Pons (tissue), 1 donor: ENCODE data around the gene PPIE.

Experiments
- DNase-seq: peaks from one replicate; pipeline ENCODE4 v3.0.0-alpha.2; 2016; ENCODE audit warnings: low spot score

PPIE gene

DNA sequence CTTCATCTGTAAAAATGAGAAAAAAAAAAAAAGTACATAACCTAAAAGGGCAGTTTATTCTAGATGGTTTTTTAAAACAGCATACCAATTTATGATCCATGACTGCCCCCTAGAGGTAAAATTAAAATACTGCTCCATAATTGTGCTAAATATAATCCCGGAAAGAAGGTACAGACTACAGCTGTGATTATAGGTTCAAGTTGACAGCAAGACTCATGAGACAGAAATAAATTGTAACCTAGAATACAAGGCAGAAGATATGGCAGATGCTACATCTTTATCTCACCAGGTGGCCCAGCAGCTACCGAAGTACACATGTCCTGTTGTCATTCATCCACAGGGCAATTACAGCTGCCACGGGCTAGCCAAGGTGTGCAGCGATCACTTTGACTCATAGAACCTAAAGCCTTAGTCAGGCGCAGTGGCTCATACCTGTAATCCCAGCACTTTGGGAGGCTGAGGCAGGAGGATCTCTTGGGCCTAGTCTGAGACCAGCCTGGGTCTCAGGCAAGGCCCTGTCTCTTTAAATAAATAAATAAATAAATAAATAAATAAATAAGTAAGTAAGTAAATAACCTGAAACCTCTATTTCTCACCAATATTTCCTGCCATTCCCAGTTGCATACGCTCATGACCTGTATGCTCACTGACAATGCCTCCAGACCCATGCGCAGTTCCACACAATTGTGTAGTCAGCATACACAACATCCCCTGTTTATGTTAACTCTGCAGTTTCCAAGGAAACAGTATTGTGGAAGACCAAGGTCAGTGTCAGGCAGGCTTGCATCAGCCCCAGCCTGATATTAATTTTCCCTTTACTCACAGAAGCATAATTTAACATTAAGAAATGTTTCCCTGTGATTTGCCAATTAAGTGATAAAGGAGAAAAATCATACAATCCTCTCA, 18.3 kb upstream of the PPIE start:
- peak; percentile 64 for DNase-seq

DNA sequence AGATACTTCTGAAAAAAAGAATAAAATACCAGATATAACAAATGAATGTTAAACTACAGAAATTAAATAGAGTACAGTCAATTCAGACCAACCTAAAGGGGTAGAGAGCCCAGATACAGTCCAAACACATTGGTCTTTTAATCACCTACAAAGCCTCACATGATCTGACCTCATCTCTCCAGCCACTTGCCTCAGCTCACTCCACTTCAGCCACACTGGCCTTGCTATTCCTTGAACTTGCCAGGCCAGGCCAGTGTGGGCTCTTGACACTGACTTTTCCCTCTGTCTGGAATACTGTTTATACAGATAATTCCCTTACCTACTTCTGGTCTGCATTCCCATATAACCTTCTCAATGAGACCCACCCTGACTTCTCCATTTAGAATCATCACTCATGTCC, 17.0 kb upstream of the PPIE start:
- no peak for DNase-seq

DNA sequence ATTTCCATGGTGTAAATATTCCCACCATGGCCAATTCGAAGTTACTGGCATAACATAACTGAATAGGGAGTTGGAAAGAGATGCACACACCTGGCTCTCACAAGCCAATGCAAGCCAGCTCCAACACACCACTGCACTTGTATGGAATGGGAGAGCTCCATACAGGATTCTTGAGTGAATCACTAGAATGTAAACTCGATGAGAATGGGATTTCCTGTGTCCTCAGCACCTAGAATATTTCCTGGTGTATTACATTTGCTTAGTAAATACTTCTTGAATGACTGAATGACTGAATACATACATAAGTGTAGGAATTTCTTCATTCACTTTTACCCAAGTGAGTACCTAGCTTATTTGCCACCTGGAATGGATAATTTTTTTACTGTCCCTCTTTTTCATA, 16.2 kb upstream of the PPIE start:
- no peak for DNase-seq

DNA sequence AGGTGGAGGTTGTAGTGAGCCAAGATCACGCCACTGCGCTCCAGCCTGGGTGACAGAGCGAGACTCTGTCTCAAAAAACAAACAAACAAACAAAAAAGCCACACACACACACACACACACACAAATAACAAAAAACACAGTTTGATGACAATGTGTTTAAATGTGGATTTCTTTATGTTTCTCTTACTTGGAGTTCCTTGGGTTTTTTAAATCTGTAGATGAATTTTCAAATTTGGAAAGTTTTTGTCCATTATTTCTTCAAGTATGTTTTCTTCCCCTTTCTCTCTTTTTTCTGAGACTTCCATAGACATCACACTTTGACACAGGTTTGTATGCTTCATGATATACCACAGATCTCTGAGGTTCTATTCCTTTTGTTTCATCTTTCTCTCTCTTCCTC, 12.1 kb upstream of the PPIE start:
- no peak for DNase-seq

DNA sequence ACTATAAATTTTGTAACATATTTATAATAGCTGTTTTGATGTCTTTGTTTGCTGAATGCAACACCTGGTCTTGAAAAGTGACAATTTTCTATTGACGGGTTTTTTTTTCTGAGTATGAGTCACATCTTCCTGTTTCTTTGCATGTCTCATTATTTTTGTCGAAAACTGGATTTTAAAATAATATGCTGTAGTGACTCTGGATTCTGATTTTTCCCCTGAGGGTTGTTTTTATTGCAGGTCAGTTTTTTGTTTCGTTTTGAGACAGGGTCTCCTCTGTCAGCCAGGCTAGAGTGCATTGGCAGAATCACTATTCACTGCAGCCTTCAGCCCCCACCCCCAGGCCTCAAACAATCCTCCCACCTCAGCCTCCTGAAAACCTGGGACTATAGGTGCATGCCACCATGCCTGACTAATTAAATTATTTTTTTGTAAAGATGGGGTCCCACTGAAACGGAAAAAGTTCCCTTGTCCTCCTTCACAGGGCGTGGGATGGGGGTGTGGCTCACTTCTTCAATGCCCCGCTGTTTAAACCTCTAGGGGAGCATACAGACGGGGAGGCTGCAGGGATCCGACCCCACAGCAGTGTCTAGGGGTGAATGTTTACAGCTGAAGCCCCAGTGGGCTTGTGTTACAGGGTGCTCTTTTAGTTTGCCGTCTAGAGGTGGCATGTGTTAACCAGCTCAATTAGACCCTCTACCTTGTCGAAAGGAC, 11.3 kb upstream of the PPIE start:
- DNase-seq, result no peak

DNA sequence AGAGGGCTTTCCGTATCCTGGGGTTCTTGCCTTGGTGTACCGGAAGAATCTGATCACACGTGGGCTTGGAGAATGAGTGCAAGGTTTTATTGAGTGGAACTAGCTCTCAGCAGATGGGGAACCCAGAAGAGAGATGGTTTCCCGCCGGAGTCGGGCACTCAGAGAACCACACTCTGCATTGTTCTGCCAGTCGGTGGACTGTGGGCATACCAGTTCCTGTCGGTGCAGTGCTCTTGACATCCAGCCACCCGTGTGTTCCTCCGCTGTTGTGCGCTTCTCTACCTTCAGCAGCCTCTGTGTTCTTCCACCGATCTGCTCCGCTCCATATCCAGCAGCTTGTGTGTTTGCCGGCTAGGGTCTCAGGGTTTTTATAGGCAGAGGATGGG, 10.8 kb upstream of the PPIE start:
- no peak for DNase-seq

DNA sequence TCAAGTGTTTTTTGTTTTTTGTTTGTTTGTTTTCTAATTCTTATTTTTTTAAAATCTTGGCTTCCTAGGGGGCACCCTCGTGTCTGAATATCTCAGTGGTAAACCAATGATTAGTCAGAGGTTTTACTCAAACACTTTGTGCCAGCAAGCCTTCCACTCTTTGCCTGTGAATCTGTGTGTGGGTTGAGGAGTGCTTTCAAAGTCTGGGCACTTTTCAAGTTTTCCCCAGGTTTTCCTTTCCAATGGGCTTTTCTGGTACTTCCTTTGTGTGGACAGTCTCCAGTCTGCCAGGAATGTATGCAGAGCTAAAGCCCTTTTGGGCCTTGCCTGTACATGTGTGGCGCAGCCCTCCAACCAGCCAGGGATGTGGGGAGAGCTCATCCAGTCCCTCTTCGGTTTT, 9.7 kb upstream of the PPIE start:
- DNase-seq, result no peak

DNA sequence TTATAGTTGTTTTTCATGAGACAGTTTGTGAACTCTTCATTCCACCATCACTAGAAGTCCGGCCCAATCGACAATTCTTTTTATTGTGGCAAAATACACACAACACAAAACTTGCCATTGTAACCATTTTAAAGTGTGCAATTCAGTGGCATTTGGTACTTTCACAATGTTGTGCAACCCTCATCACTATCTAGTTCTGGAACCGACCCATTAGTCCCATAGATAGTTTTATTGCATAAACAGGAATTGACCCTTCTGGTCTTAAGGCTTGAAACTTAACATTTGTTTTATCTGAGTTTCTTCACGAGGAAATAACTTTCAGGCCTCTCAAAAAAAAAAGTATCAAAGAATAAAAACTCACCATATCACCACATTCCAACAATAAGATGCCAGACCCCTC, 8.8 kb upstream of the PPIE start:
- no peak for DNase-seq

DNA sequence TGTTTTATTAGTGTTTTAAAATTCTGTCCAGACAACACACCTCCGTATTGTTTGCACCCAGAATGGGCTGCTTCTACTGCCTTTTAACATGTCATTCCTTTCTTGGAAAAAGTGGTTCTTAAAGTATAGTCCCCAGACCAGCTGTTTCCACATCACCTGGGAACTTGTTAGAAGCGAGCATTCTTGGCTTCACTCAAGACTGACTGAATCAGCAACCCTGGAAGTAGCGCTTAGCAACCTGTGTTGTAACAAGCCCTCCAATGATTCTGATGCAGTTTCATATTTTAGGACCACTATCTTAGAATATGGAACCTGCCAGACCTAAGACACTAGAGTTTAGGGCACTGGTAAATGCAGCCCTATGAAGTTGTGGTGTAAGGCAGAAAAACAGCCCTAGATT, 6.0 kb upstream of the PPIE start:
- no peak for DNase-seq

DNA sequence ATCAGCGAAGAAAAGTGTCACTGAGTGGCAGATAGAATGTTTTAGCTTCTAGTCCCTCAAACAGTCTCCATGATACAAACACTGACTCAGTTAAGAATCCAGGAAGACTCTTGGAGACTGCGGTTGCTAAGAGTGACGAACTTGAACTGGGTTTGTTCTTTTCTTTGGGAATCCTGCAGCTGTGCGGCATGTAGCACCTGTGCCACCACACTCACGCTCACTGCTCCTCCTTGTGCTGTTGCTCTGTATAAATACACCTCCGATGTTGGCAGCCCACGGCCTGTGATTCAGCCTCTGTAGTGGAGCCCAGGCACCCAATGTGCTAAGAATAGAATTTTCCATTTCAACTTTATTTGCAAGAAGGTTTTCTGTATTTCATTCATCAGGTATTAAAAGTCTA, 5.5 kb upstream of the PPIE start:
- no peak for DNase-seq

DNA sequence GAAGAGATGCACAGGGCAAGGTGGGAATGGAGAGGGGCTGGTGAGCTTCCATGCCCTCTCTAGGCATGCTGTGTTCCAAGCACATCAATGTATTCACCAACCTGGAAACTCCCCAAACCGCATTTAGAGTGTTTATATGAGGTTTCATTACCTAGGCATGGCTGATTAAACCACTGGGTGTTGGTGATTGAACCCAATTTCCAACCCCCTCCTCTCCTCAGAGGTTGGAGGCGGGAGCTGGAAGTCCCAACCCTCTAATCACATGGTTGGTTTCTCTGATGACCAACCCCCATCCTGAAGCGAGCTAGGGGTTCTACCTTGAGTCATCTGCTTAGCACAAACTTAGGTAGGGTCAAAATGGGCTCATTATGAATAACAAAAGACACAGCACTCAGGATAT, 3.0 kb upstream of the PPIE start:
- no peak for DNase-seq

DNA sequence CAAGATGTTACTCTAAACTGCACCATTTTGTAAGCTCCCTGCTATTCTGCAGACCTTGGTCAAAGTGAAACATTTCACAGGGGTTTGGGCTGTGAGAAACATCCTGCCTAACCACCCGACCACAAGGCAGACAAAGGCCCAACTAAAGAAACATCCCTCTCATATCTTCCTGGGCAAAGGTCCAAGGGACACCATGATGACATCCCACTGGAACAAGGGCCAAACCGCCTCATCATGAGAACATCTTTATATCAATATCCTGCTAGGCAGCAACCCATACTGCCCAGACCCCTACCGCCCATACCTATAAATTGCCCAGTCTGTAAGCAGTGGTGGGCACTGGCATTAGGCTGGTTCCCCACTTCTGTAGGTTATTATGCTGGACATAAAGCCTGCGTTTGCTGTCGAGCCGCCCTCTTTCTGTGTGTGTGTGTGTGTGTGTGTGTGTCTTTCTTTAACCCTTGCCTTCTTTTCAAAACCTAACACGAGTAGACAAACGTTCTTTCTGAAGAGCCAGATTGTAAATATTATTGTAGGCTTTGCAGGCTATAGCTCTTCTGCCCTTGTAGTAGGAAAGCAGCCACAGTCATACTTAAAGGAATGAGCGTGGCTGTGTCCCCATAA, 1.0 kb upstream of the PPIE start:
- DNase-seq, result no peak

DNA sequence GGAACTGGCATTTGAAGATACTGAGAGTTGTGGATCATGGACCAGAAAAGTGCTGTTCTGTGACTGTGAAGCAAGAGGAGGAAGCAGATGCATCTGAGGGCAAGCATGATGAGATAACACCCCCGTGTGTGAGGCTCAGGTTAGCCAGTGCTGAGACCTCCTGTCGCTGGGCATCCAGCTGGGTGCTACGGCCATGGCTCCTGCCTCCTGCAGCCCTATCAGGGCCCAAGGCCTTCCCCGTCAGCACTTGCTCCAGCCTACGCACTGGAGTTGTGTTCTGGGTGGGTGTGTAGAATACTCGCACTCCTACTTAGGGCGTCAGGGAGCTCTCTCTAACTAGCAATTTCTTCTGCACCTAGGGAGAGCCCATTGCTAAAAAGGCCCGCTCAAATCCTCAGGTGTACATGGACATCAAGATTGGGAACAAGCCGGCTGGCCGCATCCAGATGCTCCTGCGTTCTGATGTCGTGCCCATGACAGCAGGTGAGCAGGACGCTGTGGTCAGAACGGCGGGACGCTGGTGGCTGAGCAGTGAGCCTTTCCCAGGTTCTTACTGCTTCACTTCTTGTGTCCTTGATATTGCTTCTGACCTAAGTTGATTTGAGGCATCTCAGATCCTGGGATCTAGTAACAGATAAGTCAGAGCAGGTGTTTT, 6.5 kb downstream of the PPIE start:
- no peak for DNase-seq

DNA sequence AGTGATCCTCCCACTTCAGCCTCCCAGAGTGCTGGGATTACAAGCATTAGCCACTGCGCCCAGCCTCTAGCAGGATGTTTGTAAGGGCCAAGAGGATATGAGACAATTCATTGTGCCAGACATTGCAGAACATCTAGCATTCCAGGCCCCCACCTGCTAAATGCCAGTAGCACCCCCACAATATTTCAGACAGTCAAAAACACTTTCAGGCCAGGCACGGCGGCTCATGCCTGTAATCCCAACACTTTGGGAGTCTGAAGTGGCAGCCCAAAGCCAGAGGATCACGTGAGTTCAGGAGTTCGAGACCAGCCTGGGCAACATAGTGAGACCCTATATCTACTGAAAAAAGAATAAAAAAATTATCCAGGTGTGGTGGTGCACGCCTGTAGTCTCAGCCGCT, 12.9 kb downstream of the PPIE start:
- DNase-seq, result no peak

DNA sequence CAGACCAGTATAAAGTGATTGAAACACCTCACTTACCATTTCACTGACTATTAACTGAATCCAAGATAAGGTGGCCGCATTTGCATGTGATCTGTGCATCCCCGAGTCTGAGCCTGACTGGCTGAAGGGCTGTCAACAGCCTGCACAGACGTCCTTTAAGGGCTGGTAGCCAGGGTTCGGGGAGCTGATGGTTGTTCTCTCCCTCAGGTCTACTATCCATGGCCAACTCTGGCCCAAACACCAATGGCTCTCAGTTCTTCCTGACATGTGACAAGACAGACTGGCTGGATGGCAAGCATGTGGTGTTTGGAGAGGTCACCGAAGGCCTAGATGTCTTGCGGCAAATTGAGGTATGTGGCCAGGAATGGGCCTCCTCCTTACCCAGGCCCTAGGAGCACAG, 14.0 kb downstream of the PPIE start:
- no peak for DNase-seq

DNA sequence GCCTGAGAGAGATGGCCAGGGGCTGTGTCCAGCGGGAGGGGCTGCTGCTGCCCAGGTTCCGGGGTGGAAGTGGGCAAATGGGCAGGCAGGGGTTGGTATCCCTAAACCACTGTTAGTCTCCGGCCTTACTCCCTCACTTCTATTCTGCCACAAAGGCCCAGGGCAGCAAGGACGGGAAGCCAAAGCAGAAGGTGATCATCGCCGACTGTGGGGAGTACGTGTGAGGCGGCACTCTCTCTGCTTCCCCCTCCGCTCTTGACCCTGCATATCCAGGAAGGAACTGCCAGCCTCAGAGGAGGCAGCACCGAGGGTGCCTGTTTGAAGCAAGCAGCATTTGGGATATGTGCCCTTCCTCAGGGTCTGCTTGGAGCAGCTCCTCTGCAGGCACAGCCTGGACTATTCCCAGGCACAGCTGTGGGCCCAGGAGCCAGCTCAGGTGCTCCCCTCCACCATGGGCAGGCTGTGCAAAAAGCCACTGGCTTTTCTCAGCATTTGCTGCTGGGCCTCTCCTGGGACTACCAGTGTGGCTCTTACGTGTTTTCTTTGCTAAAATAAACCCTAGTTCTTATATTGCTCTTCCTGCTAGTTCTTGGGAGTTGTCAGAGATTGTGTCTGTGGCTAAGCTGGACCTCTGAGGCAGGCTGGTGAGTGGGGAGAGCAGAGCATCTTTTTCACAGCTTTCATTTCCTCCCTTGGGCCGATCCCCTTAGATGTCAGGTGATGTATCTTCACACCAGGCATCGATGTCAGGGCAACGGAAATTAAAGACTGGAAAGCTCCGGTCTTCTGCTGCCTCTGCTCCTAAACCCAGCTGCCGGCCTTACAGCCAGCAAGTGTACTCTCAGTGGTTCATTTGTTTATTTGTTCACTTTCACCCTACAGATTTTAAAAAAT, 14.7 kb downstream of the PPIE start:
- no peak for DNase-seq

DNA sequence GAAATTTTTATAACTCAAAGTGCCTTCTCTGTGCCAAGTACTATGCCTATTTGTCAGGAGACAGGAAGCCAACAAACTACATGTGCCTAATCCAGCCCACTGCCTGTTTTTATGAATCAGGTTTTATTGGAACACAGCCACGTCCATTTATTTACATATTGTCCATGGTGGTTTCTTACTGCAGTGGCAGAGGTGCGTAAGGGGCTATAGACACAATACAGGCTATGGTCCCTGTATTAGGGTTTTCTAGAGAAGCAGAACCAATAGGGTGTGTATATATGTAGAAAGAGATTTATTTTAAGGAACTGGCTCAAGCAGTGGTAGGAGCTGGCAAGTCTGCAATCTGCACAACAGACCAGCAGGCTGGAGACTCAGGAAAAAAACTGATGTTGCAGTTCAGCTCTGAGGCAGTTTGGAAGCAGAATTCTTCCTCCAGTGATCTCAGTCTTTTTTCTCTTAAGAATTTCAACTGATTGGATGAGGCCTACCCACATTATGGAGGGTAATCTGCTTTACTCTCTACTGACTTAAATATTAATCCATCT, 15.4 kb downstream of the PPIE start:
- DNase-seq, result no peak

DNA sequence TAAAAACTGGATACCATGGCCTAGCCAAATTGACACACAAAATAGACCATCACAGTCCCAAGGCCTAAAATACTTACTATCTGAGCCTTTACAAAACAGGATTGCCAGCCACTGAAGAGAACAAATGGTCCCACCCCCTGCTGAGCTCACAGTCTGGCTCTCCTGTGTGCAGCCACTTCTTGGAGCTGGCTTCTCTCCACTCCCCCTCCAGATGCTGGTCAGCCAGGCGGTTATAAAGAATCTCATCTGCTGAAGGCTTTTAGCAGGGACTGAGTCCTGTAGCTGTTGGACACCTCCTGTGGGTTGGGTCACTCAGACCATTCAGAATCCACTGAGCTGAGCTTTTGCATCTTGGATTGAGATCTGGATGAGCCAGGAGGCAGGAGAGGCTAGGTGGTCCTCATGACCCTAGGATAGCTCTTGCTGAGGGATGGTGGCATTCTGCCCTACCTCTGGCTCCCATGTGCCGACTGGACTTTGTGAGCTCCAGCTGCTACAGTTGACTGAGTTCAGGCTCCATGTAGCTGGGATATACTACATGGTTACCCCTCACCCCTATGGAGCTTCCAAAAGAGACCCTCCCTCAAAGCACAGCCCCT, 16.3 kb downstream of the PPIE start:
- DNase-seq, result no peak

DNA sequence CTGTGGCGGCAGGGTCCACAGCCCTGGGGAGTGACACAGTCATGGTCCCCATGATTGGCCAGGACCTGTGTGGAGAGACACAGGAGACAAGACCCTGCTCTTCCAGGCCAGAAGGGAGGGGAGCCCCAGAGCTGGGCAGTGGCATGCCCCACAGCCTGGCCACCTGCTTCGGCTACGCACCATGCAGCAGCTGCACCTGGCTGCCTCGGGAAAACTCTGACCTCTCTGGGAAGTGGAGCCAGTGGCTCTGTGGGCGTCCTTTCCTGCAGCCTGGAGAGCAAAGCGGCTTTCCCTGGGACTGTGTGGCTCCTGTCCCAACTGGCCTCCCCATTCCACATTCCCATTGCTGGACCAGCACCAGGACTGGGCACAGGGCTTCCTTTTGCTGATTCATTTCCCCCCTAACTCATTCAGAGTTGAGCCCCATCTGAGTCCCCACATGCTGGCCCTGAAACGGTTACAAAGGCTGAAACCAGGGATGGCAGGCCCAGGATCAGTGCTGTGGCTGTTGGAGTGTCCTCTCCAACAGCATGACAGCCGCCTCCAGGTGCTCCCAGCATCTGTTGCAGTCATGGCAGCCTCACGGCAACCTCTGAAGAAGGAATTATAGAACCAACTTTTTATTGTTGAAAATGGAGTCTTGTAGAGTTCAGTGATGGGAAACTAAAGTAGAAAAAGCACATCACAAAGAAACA, 17.4 kb downstream of the PPIE start:
- no peak for DNase-seq

DNA sequence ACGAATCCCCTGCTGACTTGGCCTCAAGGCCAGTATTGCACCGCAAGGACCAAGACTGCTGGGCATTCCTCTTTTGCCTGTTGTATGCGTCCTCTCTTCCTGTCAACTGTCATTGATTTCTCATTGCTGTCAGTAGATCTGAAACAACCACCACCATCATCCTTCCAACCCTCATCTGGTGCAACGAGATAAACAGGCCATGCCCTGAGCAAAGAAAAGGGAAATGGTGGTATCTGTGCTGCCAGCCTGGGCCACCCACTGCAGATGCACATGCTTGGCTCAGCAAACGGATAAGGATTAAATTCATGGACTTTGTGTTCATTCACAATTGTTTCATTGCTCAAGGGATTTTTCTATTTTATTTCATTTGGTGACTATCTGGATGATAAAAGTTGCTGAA, 18.8 kb downstream of the PPIE start:
- DNase-seq, result no peak
